OCI-LY7 (cell line): Measurements from ENCODE around the gene STEAP3.

ENCODE experiments used
- CTCF ChIP-seq: fragments of 200-600 bp; sonication (generic); conservative IDR thresholded peaks from 2 replicates; pipeline ENCODE4 v1.5.1; 2014; ENCODE audit warnings: mild to moderate bottlenecking, antibody characterized with exemption, low read length, moderate library complexity, mixed read lengths
- EZH2phosphoT487 ChIP-seq: fragments of 200-600 bp; sonication (generic); IDR thresholded peaks from 2 replicates; pipeline ENCODE4 v1.6.1; 2018; ENCODE audit warnings: low read depth, borderline replicate concordance, mild to moderate bottlenecking, mixed run types, antibody characterized with exemption, low read length, moderate library complexity, mixed read lengths

- no peak for TF ChIP-seq CTCF
- no peak for TF ChIP-seq EZH2phosphoT487
Observed at GRCh38 chr2:119231975-119232665, 8.5 kb downstream of the STEAP3 start.
